Dermis microvascular lymphatic vessel endothelial cell (primary cell): Measurements from ENCODE around the gene ATG7. TPM values are rescaled to one million over a fixed set of nuclear protein-coding genes. Genes with fewer than 3 reads are reported as not detected.
"Not testable (repeated sequence)": the region's sequence is repeated elsewhere in the genome, so short reads cannot be mapped to it uniquely, and the experiment has no call there.

Experiments
- DNase-seq, 2 donors: peaks; one replicate each; pipeline versions ENCODE4 v3.0.0 to v3.0.0-alpha.2; 2010; ENCODE audit warnings: low read depth in 2 of 2
- total RNA-seq: library from RNA; depleted of rRNA; stranded (reverse); fragments of >200 nt; gene quantifications from 2 replicates; pipeline ENCODE4 v1.2.1, GENCODE V29; 2014

ATG7 gene
- total RNA-seq, 1 donor from 2014 or later = 28.0 TPM

DNA sequence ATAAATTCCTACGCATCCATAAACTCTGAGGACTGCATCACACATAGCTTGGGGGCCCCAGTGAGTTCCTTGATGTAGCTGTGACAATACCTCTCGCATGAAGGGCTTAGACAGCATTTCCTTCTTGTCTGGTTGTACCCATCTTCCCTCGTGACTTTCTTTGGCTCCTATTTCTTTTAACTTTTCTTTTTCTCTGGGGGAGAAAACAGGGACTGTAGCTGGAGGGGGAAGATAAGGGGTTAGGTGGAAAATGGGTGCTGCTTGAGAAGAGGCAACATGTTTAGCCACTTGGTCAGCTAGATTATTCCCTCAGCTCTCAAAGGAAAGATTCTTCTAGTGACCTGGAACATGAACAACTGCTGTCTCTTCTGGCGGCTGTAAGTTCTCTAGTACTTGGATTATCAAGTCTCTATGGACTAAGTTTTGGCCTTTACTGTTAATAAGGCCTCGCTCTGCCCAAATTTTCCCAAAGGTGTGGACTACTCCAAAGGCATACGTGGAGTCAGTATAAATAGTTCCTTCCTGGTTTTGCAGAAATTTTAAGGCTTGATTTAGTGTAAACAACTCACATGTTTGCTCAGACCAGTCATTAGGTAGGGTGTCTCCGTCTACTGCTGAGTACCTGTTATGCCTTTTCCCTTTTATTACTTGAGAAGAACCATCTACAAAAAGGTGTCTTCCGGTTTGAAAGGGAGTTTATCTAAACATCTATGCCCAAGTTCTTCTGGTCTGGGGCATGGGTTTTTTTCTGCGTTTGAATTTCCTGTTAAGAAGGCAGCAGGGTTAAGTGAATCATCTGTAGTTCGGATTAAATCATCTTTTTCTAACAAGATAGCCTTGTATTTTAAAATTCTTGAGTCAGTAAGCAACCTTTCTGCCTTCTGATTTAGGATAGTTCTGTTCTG lies 21.0 kb upstream of the ATG7 start:
- DNase-seq = peak in 1 of 2 donors; percentile 32

DNA sequence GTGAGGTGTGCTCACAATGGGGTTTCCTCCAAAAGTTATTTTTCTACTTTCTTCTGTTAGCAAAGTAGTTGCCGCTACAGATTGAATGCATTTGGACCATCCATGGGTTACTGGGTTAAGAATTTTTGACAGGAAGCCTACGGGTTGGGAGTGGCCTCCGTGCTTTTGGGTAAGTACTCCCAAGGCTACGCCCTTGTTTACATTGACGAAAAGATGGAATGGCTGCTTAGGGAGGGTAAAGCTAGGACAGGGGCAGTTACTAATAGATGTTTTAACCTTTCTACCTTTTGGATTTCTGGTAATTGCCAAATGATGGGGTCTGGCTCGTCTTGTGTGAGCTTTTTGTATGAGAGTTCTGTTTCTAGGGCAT lies 20.4 kb upstream of the ATG7 start:
- DNase-seq = no peak

DNA sequence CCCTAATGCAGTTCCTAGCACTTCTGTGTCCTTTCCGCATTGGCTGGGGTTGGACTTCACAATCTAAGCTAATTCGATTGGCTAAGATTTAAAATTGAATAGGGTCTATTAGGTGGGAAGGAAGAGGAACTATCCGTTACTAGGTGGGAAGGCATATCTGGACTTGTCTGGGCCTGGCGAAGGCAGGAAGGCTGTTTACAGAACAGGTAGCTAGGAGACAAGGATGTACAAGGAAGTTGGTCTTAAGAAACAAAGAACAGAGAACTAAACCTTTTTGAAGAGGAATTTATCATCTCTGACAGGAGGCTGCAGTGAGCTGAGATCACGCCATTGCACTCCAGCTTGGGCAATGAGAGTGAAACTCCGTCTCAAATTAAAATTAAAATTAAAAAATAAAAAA lies 17.3 kb upstream of the ATG7 start:
- no peak for DNase-seq

DNA sequence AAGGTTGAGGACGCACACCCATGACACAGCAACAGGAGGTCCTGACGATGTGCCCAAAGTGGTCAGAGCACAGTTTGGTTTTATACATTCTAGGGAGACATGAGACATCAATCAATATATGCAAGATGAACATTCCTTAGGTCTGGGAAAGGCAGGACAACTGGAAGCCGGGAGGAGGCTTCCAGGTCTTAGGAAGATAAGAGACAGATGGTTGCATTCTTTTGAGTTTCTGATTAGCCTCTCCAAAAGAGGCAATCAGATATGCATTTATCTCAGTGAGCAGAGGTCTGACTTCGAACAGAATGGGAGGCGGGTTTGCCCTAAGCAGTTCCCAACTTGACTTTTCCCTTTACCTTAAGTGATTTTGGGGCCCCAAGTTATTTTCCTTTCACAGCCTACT lies 16.7 kb upstream of the ATG7 start:
- DNase-seq = not testable (repeated sequence)

DNA sequence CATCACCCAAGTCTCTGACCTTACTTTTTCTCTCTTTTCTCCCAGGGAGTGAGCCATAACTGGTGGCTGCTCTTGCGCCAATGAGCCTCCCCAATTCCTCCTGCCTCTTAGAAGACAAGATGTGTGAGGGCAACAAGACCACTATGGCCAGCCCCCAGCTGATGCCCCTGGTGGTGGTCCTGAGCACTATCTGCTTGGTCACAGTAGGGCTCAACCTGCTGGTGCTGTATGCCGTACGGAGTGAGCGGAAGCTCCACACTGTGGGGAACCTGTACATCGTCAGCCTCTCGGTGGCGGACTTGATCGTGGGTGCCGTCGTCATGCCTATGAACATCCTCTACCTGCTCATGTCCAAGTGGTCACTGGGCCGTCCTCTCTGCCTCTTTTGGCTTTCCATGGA lies 13.2 kb upstream of the ATG7 start:
- DNase-seq = no peak

DNA sequence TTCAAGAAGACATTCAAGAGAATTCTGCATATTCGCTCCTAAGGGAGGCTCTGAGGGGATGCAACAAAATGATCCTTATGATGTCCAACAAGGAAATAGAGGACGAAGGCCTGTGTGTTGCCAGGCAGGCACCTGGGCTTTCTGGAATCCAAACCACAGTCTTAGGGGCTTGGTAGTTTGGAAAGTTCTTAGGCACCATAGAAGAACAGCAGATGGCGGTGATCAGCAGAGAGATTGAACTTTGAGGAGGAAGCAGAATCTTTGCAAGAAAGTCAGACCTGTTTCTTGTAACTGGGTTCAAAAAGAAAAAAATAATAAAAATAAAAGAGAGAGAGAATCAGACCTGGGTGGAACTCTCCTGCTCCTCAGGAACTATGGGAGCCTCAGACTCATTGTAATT lies 11.7 kb upstream of the ATG7 start:
- DNase-seq = no peak

DNA sequence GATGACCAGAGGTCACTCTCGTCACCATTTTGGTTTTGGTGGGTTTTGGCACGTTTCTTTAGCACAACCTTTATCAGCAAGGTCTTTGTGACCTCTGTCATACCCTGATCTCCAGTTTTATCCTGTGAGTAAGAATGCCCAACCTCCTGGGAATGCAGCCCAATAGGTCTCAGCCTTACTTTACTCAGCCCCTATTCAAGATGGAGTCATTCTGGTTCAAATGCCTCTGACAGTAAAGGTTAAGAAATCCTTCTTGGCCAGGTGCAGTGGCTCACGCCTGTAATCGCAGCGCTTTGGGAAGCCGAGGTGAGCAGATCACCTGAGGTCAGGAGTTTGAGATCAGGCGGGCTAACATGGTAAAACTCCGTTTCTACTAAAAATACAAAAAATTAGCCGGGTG lies 3.2 kb upstream of the ATG7 start:
- DNase-seq = no peak

DNA sequence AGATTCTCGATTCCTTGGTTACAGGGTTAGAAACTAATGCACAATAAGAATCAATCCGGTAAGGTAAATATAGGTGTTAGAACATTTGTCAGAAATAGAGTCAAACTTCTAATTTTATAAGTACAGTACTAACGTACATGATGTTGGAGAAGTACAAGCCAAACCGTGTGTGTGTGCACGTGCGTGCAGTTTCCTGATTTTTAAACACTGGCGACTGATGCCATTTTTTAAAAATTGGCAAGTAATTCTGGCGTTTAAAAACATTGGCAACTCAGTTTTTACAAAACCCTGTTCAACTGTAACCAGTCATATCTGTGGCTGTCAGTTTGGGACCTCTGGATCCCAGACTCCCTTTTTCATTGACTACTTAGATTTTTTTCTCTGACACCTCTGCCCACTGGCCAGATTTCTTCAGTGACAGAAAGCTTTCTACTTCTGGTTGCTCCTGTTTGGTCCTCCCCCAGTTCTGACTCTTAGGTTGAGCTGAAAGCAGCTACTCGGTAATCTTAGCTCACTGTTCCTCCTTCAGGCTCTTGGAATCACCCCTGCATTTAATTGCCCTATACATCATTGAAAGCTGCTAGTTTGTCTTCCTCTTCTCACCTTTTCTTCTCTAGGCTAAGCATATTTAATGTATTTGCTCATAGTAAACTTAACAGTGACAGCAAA lies 843 bp downstream of the ATG7 start:
- no peak for DNase-seq

DNA sequence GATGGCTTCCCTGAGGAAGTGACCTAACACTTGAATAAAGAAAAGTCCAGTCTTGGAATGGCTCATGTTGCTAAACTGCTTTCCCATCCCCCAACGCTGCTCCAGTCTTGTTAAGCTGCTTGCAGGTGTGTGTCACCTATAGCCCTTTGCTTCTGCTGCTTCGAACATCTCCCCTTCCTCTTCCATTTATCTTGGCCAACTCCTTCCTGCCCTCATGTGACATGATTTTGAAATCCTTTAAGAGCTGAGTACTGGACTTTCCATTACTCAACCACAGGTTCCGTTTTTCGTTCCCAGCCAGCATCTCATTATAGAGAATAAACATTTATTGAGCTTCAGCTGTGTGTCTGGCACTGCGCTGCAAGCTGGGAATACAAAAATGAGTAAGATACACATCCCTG lies 1.7 kb downstream of the ATG7 start:
- no peak for DNase-seq

DNA sequence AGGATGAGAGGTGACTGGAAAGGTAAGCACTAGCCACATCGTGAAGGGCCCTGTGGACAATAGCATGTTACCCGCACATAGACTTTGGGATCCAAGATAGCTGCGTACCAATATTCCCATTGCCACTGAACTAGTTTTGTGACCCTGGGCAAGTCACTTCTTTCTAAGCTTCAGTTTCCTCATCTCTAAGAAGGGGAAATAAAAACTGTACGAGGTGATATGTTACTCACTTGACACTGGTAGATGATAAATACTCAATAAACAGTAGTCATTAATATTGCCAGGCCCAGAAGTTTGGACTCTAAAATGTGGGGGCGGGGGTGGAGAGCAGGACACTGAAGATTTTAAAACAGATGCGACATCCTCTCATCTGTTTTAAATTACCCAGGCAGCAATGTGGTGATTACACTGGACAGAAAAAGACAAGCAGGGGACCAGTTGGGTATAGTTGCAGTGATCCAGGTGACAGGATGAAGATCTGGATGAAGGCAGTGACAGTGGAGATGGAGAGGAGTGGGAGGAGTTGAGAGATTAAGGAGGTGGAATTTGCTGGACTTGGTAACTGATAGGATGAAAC lies 2.5 kb downstream of the ATG7 start:
- DNase-seq = no peak

DNA sequence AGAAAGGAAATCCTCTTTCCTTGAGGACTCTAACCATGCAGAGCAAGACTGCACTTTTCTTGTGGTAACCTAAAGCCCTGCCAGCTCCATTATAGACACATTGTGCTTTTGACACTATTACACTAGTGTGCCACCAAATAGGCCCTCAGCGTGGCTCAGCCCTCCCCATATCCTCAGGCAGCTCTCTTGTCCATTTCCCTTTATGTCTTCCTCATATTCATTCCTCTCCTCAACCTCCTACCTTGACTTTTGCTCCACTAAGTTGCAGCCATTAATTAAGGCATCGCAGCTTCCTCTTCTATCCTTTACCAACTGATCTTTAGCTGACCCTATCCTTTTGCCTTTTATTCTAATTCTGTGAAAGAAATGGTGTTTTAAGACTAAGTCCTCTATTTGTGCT lies 3.7 kb downstream of the ATG7 start:
- DNase-seq = no peak

DNA sequence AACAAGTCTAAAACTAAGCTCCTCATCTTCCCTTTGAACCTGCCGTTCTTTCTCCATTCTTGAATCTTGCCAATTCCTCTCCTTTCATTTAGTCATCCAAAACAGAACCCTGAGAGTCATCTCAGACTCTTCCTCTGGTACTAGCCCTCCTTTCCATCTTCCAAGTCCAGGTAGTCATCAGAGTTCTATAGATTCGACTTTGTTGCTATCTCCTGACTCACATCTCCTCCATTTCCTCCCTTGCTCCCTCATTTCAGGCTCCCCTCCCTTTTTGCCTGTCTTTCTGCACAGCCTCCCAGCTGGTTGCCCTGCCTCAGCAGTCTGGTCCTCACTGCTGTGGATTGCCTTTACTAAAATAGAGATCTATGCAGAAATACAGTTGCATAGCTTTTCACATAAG lies 4.7 kb downstream of the ATG7 start:
- DNase-seq = no peak

DNA sequence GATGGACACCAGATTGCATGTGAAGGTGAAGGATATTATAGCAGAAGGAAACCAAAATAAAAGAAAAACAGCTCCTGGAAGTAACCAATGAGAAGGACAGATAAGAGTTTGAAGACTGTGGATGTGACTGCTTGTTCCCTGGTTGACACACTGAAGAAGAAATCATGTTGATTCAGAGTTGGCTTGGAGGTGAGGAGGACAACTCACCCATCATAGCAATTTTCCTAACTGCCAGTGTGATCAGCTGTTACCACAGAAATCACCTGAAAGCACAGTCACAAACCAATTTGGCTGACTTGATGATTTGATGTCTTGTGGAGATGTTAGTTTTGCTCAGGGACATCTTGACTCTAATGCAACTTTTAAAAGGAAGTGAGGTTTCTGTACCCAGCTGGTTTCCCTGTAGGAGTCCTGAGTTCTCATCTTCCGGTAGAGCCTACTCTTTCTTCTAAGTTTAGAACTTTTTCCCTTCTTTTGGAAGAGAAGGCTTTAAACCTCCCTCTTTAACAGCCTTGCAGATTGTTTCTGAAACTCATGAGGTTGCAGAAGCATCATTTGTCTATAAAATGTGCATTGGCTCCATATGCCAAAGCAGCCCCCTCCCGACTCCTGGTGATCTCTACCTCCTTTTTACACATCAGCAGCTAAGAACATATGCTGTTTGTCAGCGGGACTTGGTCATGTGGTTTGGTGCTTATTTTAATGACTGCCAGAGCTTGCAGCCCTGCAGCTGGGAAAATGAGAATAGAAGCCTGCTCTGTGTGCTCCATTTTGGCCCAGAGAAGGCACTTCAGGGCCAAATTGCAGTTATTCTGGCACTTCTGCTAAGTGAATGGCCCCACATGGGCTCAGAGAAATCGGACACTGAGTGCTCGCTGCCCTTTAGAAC lies 10.3 kb downstream of the ATG7 start:
- DNase-seq = no peak

DNA sequence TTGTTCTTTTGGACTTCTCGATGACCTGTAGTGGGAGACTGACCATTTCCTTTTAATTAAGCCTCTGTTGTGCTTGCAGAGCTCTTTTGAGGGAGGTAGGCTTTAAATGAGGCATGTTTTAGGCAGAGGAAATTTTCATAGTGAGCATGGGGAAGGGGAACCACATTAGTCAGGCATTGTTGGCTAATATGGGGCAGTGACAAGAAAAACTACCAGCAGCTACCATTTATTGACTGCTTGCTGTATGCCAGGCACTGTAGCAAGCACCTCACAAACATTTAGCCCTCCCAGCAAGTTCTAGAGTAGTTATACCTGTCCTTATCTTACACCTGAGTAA lies 10.9 kb downstream of the ATG7 start:
- no peak for DNase-seq

DNA sequence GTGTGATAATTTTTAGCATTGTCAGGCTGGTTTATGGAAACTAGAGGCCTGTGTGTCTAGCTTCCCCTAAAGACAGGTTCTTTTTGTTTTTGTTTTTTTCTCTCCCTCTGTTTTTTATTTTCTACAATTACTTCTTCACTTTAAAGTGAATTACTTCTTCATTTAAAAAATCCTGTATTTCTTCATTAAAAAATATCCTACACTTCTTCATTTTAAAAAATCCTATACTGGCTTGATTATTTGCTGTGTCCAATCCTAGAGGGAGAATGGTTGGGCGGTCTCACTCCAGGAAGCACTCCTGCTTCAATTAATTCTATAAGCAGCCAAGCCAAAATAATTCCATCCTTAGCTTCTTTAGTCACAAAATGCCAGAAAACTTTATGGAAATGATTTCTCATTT lies 11.8 kb downstream of the ATG7 start:
- DNase-seq = no peak

DNA sequence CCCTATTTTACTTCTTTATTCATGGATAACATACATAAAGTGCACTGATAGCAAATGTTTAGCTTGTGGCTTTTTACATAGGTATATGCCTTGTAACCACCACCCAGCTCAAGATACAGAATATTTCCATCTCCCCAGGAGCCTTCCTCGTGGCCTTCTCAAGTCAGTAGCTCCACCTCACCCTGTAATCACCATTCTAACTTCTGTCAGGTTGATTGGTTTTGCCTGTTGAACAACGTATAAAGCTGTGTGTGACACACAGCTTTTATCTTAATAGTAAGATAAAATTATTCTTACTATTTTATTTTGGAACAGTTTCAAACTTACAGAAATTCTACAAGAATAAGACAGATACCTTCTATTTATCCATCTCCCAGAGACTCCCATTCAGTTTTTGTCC lies 13.3 kb downstream of the ATG7 start:
- no peak for DNase-seq

DNA sequence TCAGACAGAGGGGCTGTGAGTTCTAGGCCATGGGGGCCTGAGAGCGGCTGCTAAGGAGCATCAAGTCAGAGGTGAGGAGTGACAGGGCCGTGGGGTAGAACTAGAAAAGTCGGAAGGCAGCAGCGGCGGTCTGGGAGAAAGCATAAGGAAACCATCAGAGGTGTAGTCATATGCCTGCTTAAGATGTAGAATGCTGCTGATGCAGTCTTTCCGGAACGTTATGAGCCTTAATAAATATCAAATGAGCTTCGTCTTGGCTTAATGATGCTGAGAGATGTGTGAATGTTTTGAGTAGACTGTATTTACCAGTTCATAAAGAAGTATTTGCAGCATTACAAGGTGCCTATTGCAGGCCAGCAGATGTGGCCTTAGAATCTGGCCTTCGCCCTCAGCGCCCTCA lies 15.2 kb downstream of the ATG7 start:
- DNase-seq = no peak

DNA sequence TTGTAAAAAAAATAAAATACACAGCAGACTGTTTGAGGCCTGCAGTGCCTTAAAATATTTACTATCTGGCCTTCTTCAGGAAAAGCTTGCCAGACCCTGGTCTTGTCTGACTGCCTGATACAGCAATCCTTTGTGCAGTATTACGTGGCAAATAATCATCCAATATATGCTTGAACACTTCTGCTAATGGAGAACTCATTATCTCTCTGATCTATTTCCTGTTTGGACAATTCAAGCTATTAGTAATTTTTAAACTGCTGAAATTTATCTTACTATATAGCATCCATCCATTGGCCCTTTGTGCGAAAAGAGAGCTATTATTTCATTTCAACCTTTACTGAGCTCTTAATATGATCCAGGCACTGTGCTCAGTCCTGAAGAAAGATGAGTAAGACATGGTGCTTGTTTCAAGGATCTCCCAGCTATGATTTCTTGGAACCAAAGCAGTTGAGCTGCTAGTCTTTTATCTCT lies 15.9 kb downstream of the ATG7 start:
- peak in 1 of 2 donors; percentile 26 for DNase-seq

DNA sequence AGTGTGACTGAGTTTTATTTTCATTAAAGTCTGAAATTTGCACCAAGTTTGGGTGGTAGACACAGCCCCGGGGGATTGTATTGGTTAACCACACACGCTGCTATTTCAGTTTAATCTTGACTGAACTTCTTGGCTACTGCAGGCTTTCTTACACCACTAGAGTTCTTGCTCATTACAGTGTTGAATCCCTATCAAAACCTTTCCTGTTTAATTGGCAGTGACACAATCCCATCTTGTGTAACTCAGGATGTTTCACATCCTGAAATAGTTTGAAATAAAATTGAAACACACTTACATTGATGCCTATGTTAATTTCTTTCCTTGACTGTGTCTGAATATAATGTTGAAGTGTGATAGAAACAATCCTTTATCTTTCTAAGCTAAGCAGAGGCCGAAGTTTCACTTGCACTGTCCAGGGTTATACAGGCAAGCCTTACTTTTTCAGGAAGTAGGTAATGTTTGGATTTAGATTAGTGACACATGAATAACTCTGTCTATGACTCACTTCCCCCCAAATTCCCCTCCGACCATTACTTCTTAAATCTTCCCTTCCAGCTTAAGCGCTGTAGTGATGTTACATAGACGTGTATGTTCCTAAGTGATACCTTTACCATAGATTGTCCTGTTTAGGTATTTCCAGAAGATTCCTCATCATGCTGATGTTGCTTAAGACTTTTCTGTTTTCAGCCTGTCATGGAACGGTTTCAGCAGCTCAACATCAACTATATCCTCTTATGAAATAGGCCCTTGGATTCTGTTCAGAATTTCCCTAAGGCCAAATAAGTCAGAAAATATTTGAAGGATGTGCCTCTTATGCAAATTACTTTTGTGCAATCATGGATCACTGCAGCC lies 16.8 kb downstream of the ATG7 start:
- peak; percentile 81 to 92 for DNase-seq

DNA sequence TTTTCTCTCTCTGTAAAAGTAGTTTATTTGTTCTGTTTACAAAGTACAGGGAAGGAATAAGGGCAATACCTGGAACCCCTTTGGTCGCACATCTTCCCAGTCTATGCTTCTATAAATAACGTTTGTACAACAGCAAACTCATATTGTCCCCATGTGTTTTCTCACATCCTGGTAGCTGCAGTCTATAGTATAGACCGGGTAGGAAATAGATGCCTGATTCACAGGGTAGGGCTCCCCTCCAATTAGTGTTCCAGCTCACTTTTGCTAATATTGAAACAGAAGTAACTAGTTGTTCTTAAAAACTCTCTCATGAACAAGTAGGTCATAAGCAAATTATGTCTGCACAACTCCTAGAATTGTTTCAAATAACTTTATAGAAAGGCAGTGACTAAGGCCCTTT lies 17.7 kb downstream of the ATG7 start:
- DNase-seq = no peak
